A673 (cell line): ENCODE data around the gene ZFYVE28. TPM values are rescaled to one million over a fixed set of nuclear protein-coding genes. Genes with fewer than 3 reads are reported as not detected.

Source experiments
- BruUV-seq: library from RNA; stranded (reverse); fragments of 400-500 nt; replicated peaks from 2 replicates; lab custom pipeline; 2021; lab: Mats Ljungman, UMichigan
- CTCF ChIA-PET: fragments of 300-600 bp; sonication (Branson Sonifier 250); formaldehyde crosslinking; loops from one replicate; lab custom pipeline; 2022; ENCODE audit warnings: antibody characterized with exemption; lab: Charles Lee
- POLR2A ChIA-PET: fragments of 300-600 bp; sonication (Branson Sonifier 250); formaldehyde crosslinking; loops from one replicate; lab custom pipeline; 2022; ENCODE audit warnings: antibody characterized with exemption; ENCODE audit not compliant: low non-redundant PET; lab: Charles Lee
- DNase-seq: peaks from one replicate; pipeline ENCODE4 v3.0.0-alpha.2; 2015; ENCODE audit warnings: low spot score
- H3K27ac ChIP-seq: fragments of 200-600 bp; sonication (generic); 2 replicates; pipeline ENCODE4 v1.5.1; 2016; ENCODE audit warnings: mixed run types, low read depth, mild to moderate bottlenecking, mixed read lengths, antibody characterized with exemption, low read length; ENCODE audit not compliant: poor library complexity, severe bottlenecking
- H3K27me3 ChIP-seq: fragments of 200-600 bp; sonication (generic); replicated peaks from 2 replicates; pipeline ENCODE4 v1.6.1; 2017; ENCODE audit warnings: mixed run types, low read depth, mild to moderate bottlenecking, mixed read lengths, antibody characterized with exemption, low read length; ENCODE audit not compliant: insufficient read depth, poor library complexity
- H3K36me3 ChIP-seq: fragments of 200-600 bp; sonication (generic); 2 replicates; pipeline ENCODE4 v1.6.1; 2016; ENCODE audit warnings: mixed run types, mild to moderate bottlenecking, mixed read lengths, antibody characterized with exemption, low read length; ENCODE audit not compliant: insufficient read depth, poor library complexity, severe bottlenecking
- H3K4me1 ChIP-seq: fragments of 200-600 bp; sonication (generic); 2 replicates; pipeline ENCODE4 v1.6.1; 2017; ENCODE audit warnings: mixed run types, mild to moderate bottlenecking, mixed read lengths, antibody characterized with exemption, low read length; ENCODE audit not compliant: insufficient read depth, poor library complexity, severe bottlenecking
- H3K4me3 ChIP-seq: fragments of 200-600 bp; sonication (generic); 2 replicates; pipeline ENCODE4 v1.5.1; 2016; ENCODE audit warnings: low read depth, mixed run types, mild to moderate bottlenecking, mixed read lengths, low read length; ENCODE audit not compliant: poor library complexity, severe bottlenecking
- H3K9me3 ChIP-seq: fragments of 200-600 bp; sonication (generic); 2 replicates; pipeline ENCODE4 v1.6.1; 2016; ENCODE audit warnings: mixed run types, low read depth, mild to moderate bottlenecking, mixed read lengths, antibody characterized with exemption, low read length; ENCODE audit not compliant: poor library complexity, severe bottlenecking
- CTCF ChIP-seq: fragments of 300-800, 200-600 bp; sonication (generic); conservative IDR thresholded peaks from 2 replicates; pipeline ENCODE4 v1.5.1; 2017; ENCODE audit warnings: low read depth, mild to moderate bottlenecking, antibody characterized with exemption, low read length, moderate library complexity, mixed read lengths
- EZH2 ChIP-seq: fragments of 200-600 bp; sonication (generic); IDR thresholded peaks from 2 replicates; pipeline ENCODE4 v1.6.1; 2017; ENCODE audit warnings: borderline replicate concordance, low read depth, mild to moderate bottlenecking, mixed read lengths, antibody characterized with exemption, low read length; ENCODE audit not compliant: poor library complexity, severe bottlenecking
- intact Hi-C: fragments of 100-400 bp; cut with micrococcal nuclease; formaldehyde crosslinking; loops from one replicate; pipeline ENCODE4 v1.10.0; 2022; ENCODE audit not compliant: unreplicated experiment
- total RNA-seq: library from RNA; stranded (reverse); gene quantifications from 2 replicates; pipeline ENCODE4 v1.2.3, GENCODE V29; 2021

The ZFYVE28 gene
- total RNA-seq, 1 experiment from 2014 or later, result 8.6 TPM

- no peak overlapping the region for H3K4me3 ChIP-seq
- ChIA-PET CTCF (no interaction called here), POLR2A (no interaction called here)
- H3K4me1 ChIP-seq, result no peaks in the 10 kb centered on the region
- no peaks in the 10 kb centered on the region for H3K27me3 ChIP-seq
- intact Hi-C loops, result no loop called here
- no peak for DNase-seq
- no peaks in the 10 kb centered on the region for H3K9me3 ChIP-seq
- no peak for TF ChIP-seq CTCF
- no peak for TF ChIP-seq EZH2
- H3K27ac ChIP-seq, result no peak overlapping the region
- no TSS peak for BruUV-seq
- H3K36me3 ChIP-seq, result no peaks in the 10 kb centered on the region
Observed at GRCh38 chr4:2371765-2372487, 46.5 kb downstream of the ZFYVE28 start.

GRCh38 chr4:2370597-2371320, 47.7 kb downstream of the ZFYVE28 start:
- H3K9me3 ChIP-seq, result no peaks in the 10 kb centered on the region
- peaks cover 5% of the 10 kb centered on the region for H3K4me1 ChIP-seq
- H3K27me3 ChIP-seq, result no peaks in the 10 kb centered on the region
- CTCF ChIA-PET, result interaction anchor here (0.5 kb wide), 1 partner anchor 68 kb away, joined by 8 read pairs; no protein-coding TSS in a partner anchor
- BruUV-seq, result no TSS peak
- no peak overlapping the region for H3K4me3 ChIP-seq
- H3K27ac ChIP-seq, result no peak overlapping the region
- DNase-seq, result no peak
- POLR2A ChIA-PET, result no interaction called here
- no peaks in the 10 kb centered on the region for H3K36me3 ChIP-seq
- intact Hi-C loops, result no loop called here
- no peak for TF ChIP-seq CTCF
- TF ChIP-seq EZH2, result no peak

GRCh38 chr4:2368746-2369437, 49.6 kb downstream of the ZFYVE28 start:
- POLR2A ChIA-PET, result interaction anchor here (0.7 kb wide), 1 partner anchor 156 kb away, joined by 6 read pairs; no protein-coding TSS in a partner anchor

More at GRCh38 chr4:2368746-2369437, 49.6 kb downstream of the ZFYVE28 start:
- Histone ChIP-seq H3K4me3 (no peak overlapping the region), H3K27ac (no peak overlapping the region), H3K36me3 (no peaks in the 10 kb centered on the region), H3K27me3 (no peaks in the 10 kb centered on the region), H3K4me1 (peaks cover 5% of the 10 kb centered on the region), H3K9me3 (no peaks in the 10 kb centered on the region)
- no TSS peak for BruUV-seq
- intact Hi-C loops, result no loop called here
- CTCF ChIA-PET, result no interaction called here
- DNase-seq, result no peak
- TF ChIP-seq CTCF, result no peak
- TF ChIP-seq EZH2, result no peak
